GM12878 (cell line): ENCODE data around the gene WBP1L. TPM values are rescaled to one million over a fixed set of nuclear protein-coding genes. Genes with fewer than 3 reads are reported as not detected.

Experiments used
- ATAC-seq: fragments of 200-7000 bp; cut with Tn5 transposase; 3 replicates; pipeline ENCODE4 v1.9.1; 2020; ENCODE audit warnings: mild to moderate bottlenecking, moderate library complexity
- BruUV-seq: library from RNA; stranded (reverse); fragments of 400-500 nt; replicated peaks from 2 replicates; lab custom pipeline; 2021; lab: Mats Ljungman, UMichigan
- CTCF ChIA-PET: fragments of 300-600 bp; sonication (Branson Sonifier 250); formaldehyde crosslinking; extraction: SDS; loops from one replicate; lab custom pipeline; 2021; ENCODE audit warnings: inconsistent platforms; lab: Yijun Ruan, JAX
- POLR2A ChIA-PET: fragments of 350-600 bp; formaldehyde crosslinking; extraction: SDS; loops from one replicate; lab custom pipeline; 2021; ENCODE audit warnings: inconsistent platforms; lab: Charles Lee
- RAD21 ChIA-PET: fragments of 300-600 bp; sonication (Branson Sonifier 250); formaldehyde crosslinking; loops from one replicate; lab custom pipeline; 2023; ENCODE audit warnings: antibody characterized with exemption; ENCODE audit not compliant: unreplicated experiment; lab: Charles Lee
- SMC1A ChIA-PET: fragments of 300-600 bp; sonication (Branson Sonifier 250); formaldehyde crosslinking; loops from one replicate; lab custom pipeline; 2023; ENCODE audit not compliant: unreplicated experiment, uncharacterized antibody; lab: Charles Lee
- DNase-seq: peaks from one replicate; pipeline ENCODE4 v3.0.0-alpha.2; 2011; ENCODE audit warnings: low read depth, low spot score
- FAIRE-seq: peaks from 3 replicates; lab custom pipeline; 2011; peaks lifted over from hg19 to GRCh38; lab: Jason Lieb, UNC
- H2AFZ ChIP-seq: 2 replicates; pipeline ENCODE4 v1.6.0; 2011; ENCODE audit warnings: low read depth, low read length, control low read depth; ENCODE audit not compliant: control insufficient read depth
- H3K27ac ChIP-seq: 2 replicates; pipeline ENCODE4 v1.5.1; 2011; ENCODE audit warnings: control low read depth; ENCODE audit not compliant: control insufficient read depth, insufficient read depth
- H3K27me3 ChIP-seq, 2 experiments: replicated peaks in 1 of 2; 2 replicates each; pipeline versions ENCODE4 v1.6.0 to v1.6.1; 2011; ENCODE audit warnings: low read length in 1 of 2; ENCODE audit not compliant: control insufficient read depth in 2 of 2, insufficient read depth in 2 of 2
- H3K36me3 ChIP-seq, 2 experiments: 2 replicates each; pipeline ENCODE4 v1.5.1; 2011; ENCODE audit warnings: low read length in 1 of 2; ENCODE audit not compliant: control insufficient read depth in 2 of 2, insufficient read depth in 2 of 2
- H3K4me1 ChIP-seq: 2 replicates; pipeline ENCODE4 v1.6.1; 2011; ENCODE audit warnings: mild to moderate bottlenecking, low read length, moderate library complexity, mixed read lengths; ENCODE audit not compliant: control insufficient read depth, insufficient read depth
- H3K4me2 ChIP-seq: 2 replicates; pipeline ENCODE4 v1.6.0; 2011; ENCODE audit warnings: control low read depth; ENCODE audit not compliant: control insufficient read depth, insufficient read depth
- H3K4me3 ChIP-seq: fragments of 200-600 bp; sonication (generic); 2 replicates; pipeline ENCODE4 v1.5.1; 2016
- H3K79me2 ChIP-seq: 2 replicates; pipeline ENCODE4 v1.6.0; 2011; ENCODE audit warnings: low read length; ENCODE audit not compliant: control insufficient read depth, insufficient read depth
- H3K9ac ChIP-seq: 2 replicates; pipeline ENCODE4 v1.8.0; 2011; ENCODE audit warnings: low read length, control low read depth, mixed read lengths; ENCODE audit not compliant: control insufficient read depth, insufficient read depth
- H3K9me3 ChIP-seq: replicated peaks from 3 replicates; pipeline ENCODE4 v1.5.1; 2011; ENCODE audit warnings: mild to moderate bottlenecking, low read length; ENCODE audit not compliant: control insufficient read depth, insufficient read depth
- H4K20me1 ChIP-seq: 2 replicates; pipeline ENCODE4 v1.6.0; 2011; ENCODE audit not compliant: control insufficient read depth, insufficient read depth
- BHLHE40 ChIP-seq, 2 experiments: fragments of 450-650 bp in 1 of 2; IDR thresholded peaks; 2 replicates each; pipeline ENCODE4 v1.6.1; 2011 to 2017; ENCODE audit warnings: low read depth in 2 of 2, borderline replicate concordance in 1 of 2, improper control_type of control experiment in 1 of 2, low read length in 1 of 2, mild to moderate bottlenecking in 1 of 2
- CHD1 ChIP-seq: IDR thresholded peaks from 2 replicates; pipeline ENCODE4 v1.6.1; 2012; ENCODE audit warnings: low read depth, low read length, improper control_type of control experiment
- CREB1 ChIP-seq: IDR thresholded peaks from 2 replicates; pipeline ENCODE4 v1.6.1; 2012; ENCODE audit warnings: low read depth, mild to moderate bottlenecking, inconsistent platforms
- DPF2 ChIP-seq: fragments of 450-650 bp; IDR thresholded peaks from 2 replicates; pipeline ENCODE4 v1.6.1; 2017; ENCODE audit warnings: mild to moderate bottlenecking
- KAT2A ChIP-seq: conservative IDR thresholded peaks from 2 replicates; pipeline ENCODE4 v1.6.1; 2011; ENCODE audit warnings: low read depth, low read length; ENCODE audit not compliant: control insufficient read depth
- MAX ChIP-seq: IDR thresholded peaks from 2 replicates; pipeline ENCODE4 v1.6.1; 2012; ENCODE audit warnings: low read depth, low read length, improper control_type of control experiment
- RCOR1 ChIP-seq: conservative IDR thresholded peaks from 2 replicates; pipeline ENCODE4 v1.6.1; 2012; ENCODE audit warnings: low read depth, low read length, improper control_type of control experiment
- RFX5 ChIP-seq: IDR thresholded peaks from 2 replicates; pipeline ENCODE4 v1.6.1; 2011; ENCODE audit warnings: low read depth, low read length, improper control_type of control experiment
- STAT1 ChIP-seq: fragments of 450-650 bp; conservative IDR thresholded peaks from 2 replicates; pipeline ENCODE4 v1.6.1; 2014; ENCODE audit warnings: antibody characterized with exemption, mild to moderate bottlenecking
- SUZ12 ChIP-seq: fragments of 200-600 bp; sonication (generic); IDR thresholded peaks from one replicate; pipeline ENCODE4 v1.6.1; 2018; ENCODE audit warnings: antibody characterized with exemption, mild to moderate bottlenecking; ENCODE audit not compliant: unreplicated experiment
- TCF7 ChIP-seq: IDR thresholded peaks from 2 replicates; pipeline ENCODE4 v1.6.1; 2014; ENCODE audit warnings: antibody characterized with exemption, borderline replicate concordance
- ZNF274 ChIP-seq: IDR thresholded peaks from one replicate; pipeline ENCODE4 v1.8.0; 2011; ENCODE audit not compliant: insufficient read length, insufficient read depth
- WGBS: methylation state at CpG from one replicate; pipeline ENCODE4 v1.1.6; 2016; ENCODE audit warnings: low lambda C conversion rate; ENCODE audit not compliant: insufficient replicate concordance, insufficient coverage; ENCODE audit errors: missing lambda C conversion rate; 5-methylcytosine and 5-hydroxymethylcytosine counted together
- in situ Hi-C: fragments of 300-500 bp; cut with MboI; formaldehyde crosslinking; loops from 9 replicates; pipeline ENCODE4 v1.14.3; 2018; ENCODE audit warnings: mixed read lengths
- intact Hi-C: fragments of 100-400 bp; cut with micrococcal nuclease; formaldehyde crosslinking; loops from one replicate; pipeline ENCODE4 v1.14.2; 2022; ENCODE audit not compliant: unreplicated experiment
- polyA plus RNA-seq, 11 experiments: library from polyadenylated mRNA; depleted of rRNA in 4 of 11; unstranded in 6 of 11; stranded (reverse) in 5 of 11; fragments of >200 nt; fragmentation: Nextera tagmentation in 4 of 11; fragmentation: Illumina TruSeq in 1 of 11; extraction: Ambion mirVana in 4 of 11; extraction: Trizol in 1 of 11; gene quantifications; 1 replicate in 1 of 11; 2 replicates in 10 of 11; pipeline versions ENCODE4 v1.2.1 to v1.2.3, GENCODE V29; 2011 to 2016; ENCODE audit warnings: inconsistent platforms in 2 of 11, missing spikeins in 2 of 11, low read depth in 1 of 11
- total RNA-seq, 4 experiments: library from RNA; depleted of rRNA in 3 of 4; stranded (reverse); fragments of >200 nt in 3 of 4; fragmentation: Illumina TruSeq in 1 of 4; extraction: Trizol in 1 of 4; gene quantifications; 2 replicates each; pipeline versions ENCODE4 v1.2.1 to v1.2.3, GENCODE V29; 2013 to 2021
- TF ChIP-seq, protein P1 (sequence below): IDR thresholded peaks from 2 replicates; pipeline ENCODE4 v1.6.1; 2011; ENCODE audit warnings: borderline replicate concordance, low read depth, mild to moderate bottlenecking, moderate library complexity, low read length; ENCODE audit not compliant: insufficient read depth, poor library complexity, severe bottlenecking

The WBP1L gene
- total and polyA plus RNA-seq, 10 of the 15 experiments (the other 5 are each of a cell fraction or from before 2014, with no cell fraction given), result 3.7 to 18.8 (median 12.3) TPM

DNA sequence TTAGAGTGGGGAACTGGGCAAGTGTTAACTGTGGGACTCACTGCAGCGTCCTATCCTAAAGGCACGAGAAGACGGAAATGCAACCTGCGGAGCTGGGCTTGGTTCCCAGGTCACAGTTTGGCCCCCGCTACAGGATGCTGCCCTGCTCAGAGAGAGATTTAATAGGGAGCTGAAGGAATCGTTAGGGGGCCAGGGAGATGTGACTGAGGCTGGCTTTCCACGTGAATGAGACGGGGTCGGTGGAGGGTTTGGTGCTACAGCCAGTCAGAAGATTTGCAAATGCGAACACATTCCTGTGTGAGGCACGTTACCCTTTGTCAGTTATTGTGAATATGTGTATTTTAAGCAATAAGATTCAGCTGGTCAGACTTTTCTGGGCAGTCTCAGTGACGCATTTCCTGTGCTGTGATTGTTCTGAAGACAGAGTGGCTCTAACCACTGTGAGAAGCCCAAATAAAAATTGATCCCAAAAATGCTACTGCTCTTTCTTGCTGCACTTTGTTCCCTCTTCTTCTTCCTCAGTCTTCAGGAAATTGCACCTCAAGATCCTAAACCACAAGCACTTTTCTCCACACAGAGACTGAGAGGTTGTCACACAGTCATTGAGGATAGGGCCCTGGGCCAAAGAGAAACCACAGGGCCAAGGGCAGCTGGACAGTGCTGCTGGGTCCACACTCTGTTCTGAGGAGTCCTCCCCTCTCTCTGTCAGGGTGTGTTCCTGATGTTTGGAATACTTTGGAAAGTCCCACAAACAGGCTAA lies 72.2 kb downstream of the WBP1L start:
- H3K9ac ChIP-seq, result no peak overlapping the region
- H4K20me1 ChIP-seq, result no peaks in the 10 kb centered on the region
- WGBS, result 80% methylated on average over 12 of the region's 12 CpGs
- H3K4me2 ChIP-seq, result no peak overlapping the region
- in situ Hi-C loops (no loop called here), intact Hi-C loops (no loop called here)
- no peak overlapping the region for H2AFZ ChIP-seq
- DNase-seq (no peak), ATAC-seq (no peak), FAIRE-seq (peak; percentile 47)
- ChIA-PET POLR2A (interaction anchor here (0.5 kb wide), 1 partner anchor 26 kb away, joined by 4 read pairs; no protein-coding TSS in a partner anchor), CTCF (interaction anchor here (0.7 kb wide), 1 partner anchor 77 kb away, joined by 3 read pairs; no protein-coding TSS in a partner anchor), RAD21 (no interaction called here), SMC1A (interaction anchor here (1.6 kb wide), 1 partner anchor 62 kb away, joined by 5 read pairs; no protein-coding TSS in a partner anchor)
- peaks cover 13 to 21% of the 10 kb centered on the region in 2 experiments for H3K36me3 ChIP-seq
- BruUV-seq, result no TSS peak
- no peaks in the 10 kb centered on the region for H3K79me2 ChIP-seq
- no peaks in the 10 kb centered on the region for H3K9me3 ChIP-seq
- TF ChIP-seq CREB1, result no peak
- TF ChIP-seq TCF7, result no peak
- TF ChIP-seq DPF2, result no peak
- TF ChIP-seq SUZ12, result no peak
- no peak for TF ChIP-seq STAT1
- TF ChIP-seq KAT2A, result no peak
- TF ChIP-seq ZNF274, result no peak
- TF ChIP-seq BHLHE40 (IDR thresholded peaks at IDR 0.05; ENCODE audit: borderline replicate concordance in 1 of 2, low read depth in 2 of 2, low read length in 1 of 2), result no peak
- TF ChIP-seq MAX, result no peak
- TF ChIP-seq RFX5, result no peak
- no peak for TF ChIP-seq CHD1
- no peak for TF ChIP-seq RCOR1
- TF ChIP-seq, protein P1, sequence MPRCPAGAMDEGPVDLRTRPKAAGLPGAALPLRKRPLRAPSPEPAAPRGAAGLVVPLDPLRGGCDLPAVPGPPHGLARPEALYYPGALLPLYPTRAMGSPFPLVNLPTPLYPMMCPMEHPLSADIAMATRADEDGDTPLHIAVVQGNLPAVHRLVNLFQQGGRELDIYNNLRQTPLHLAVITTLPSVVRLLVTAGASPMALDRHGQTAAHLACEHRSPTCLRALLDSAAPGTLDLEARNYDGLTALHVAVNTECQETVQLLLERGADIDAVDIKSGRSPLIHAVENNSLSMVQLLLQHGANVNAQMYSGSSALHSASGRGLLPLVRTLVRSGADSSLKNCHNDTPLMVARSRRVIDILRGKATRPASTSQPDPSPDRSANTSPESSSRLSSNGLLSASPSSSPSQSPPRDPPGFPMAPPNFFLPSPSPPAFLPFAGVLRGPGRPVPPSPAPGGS, result no peak
- no peaks in the 10 kb centered on the region for H3K27me3 ChIP-seq
- peaks cover 3% of the 10 kb centered on the region for H3K4me1 ChIP-seq
- no peak overlapping the region for H3K27ac ChIP-seq
- H3K4me3 ChIP-seq, result no peak overlapping the region
